Activated CD8-positive, alpha-beta memory T cell treated with anti-CD3 and anti-CD28 coated beads, Interleukin-2, amount 50 U/mL, for 4 hours (primary cell): ENCODE results near the gene SPX.

Source experiments
- DNase-seq: peaks from one replicate; pipeline ENCODE4 v3.0.0-alpha.2; 2020

SPX gene

GRCh38 chr12:21526053-21526452, at the start of gene SPX:
Gene SPX, plus strand, starts transcription at chr12:21526296. Its CDS starts 177 bp downstream, at chr12:21526473.
- DNase-seq: no peak

GRCh38 chr12:21476949-21477348, 49.1 kb upstream of the SPX start:
- no peak for DNase-seq

DNA sequence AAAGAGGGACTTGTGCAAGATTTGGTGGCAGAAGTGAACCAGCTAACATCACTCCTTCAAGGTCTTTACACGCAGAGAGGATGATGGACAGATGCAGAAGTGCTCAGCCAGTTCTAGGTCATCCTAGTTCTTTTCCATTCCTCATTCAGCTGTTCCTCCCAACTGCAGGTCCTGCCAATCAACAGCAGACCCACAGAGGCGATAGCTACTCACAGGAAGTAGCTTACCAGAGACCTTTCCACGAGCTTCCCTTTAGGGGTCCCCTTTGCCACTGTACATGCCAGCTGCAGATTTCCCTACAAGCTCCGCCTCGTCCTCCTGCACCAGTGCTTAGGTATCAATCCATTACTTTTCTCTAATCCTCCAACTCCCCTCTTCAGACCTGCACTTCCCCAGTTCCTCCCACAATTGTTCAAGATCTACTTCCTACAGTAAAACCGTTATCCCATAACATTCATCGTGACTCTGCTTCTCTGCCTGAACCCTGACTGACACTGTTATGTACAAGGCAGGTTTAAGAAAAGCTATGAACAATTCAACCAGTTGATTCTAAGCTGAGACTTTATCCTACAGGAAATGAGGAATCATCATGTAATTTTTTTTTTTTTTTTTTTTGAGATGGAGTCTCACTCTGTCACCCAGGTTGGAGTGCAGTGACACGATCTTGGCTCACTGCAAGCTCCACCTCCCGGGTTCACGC, 47.2 kb upstream of the SPX start:
- DNase-seq: no peak

- no peak for DNase-seq
These were observed 42.6 kb upstream of the SPX start for GRCh38 chr12:21483531-21483930.

- no peak for DNase-seq
These were observed 40.1 kb upstream of the SPX start for GRCh38 chr12:21485998-21486397.

GRCh38 chr12:21499765-21500164, 26.3 kb upstream of the SPX start:
- DNase-seq: no peak

DNA sequence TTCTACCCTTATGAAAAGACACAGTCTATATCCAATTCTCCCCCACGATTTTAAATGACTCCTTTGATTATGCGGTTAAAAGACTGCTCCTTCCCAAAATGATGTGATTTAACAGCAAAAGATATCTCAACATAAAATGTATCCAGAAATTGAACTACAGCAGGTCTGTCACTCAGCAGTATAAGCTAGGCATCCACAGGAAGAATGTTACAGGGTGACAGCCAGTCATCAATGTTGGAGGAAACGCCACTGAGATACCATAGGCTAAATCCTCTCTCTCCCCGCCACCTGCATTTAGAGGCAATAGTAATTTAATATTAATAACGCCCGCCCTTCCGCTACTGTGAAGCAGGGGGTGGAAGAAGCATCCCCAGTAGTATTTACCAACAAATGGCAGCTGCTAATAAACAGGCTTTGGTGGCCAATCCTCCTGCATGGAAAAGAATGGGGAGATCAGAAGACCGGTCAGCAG, 25.3 kb upstream of the SPX start:
- DNase-seq: no peak

GRCh38 chr12:21501258-21502163, 24.6 kb upstream of the SPX start, which contains the start of the genes GOLT1B and RECQL:
Gene GOLT1B, plus strand, starts transcription at chr12:21501789. Its CDS starts 135 bp downstream, at chr12:21501924.
Gene RECQL, minus strand, starts transcription at chr12:21501635. Its CDS starts 2,065 bp downstream, at chr12:21499570.
- peak; percentile 82 for DNase-seq

DNA sequence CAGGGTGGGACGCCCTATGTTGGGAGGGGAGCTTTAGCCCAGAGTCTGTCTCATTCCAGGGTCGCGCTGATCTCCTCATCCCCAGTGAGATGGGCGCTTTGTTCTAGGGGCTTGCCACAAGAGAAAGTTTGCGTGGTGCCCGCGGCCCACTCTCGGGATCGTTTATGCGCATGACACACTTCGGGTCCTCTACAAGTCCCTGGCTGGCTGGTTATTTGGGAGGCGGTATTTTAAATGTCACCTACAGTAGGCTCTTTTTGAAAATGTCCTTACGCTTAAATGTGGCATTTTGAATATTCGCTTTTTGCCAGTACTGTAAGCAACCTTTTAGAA, 24.0 kb upstream of the SPX start:
- DNase-seq: peak; percentile 41

DNA sequence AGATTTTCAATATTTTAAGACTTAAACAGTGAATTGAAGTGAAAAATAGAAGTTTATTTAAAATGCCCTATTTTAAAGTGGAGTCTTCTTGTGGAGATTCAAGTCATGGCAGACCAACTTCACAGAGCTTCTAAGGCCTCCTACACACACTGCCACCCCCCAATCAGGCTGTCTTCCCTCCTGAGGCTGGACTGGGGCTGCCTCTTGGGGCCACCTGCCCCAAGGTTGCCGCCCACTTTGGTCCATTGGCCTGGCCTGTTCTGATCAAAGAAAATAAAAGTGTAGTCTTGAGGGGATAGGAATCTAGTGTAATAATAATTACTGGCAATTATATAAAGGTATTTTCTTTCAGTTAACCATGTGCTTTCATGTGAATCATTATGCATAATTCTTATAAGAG, 23.2 kb upstream of the SPX start:
- no peak for DNase-seq

DNA sequence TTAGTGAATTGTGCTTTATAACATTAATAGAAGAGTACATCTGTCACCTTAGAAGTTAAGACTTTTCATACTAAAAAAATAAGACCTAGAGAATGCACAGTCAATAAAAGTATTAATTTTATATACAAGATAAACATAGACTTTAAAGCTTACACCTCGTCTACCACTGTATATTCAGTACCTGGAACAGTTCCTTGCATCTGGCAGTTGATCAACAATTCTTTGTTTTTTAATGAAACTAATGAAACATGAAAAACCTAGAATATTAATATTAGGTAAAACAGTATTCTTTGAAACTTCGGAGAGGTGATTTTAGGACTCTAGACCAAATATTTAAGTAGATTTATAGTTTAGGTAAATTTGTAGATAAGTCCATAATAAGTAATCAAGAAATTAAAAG, 20.2 kb upstream of the SPX start:
- DNase-seq: no peak

DNA sequence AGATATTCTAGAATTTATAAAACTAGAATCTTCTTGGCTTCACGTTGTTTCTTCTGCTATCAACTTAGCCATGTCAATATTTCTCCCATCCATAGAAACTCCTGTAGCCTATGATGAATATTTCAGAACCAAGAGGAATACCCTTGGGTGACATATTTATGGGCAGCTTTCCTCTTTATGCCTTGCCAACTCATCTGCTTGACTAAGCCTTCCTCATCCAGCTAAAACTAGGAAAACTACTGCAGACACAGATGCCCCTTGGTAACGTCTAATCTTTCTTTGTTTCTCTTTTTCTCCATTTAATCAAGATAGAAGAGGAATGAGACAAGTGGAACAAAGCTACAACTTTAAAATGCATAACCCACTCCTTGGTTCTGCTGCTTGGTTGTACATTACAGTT, 18.2 kb upstream of the SPX start:
- DNase-seq: no peak

- DNase-seq: no peak
These were observed 16.3 kb upstream of the SPX start for GRCh38 chr12:21509768-21510167.

- no peak for DNase-seq
These were observed 9.8 kb upstream of the SPX start for GRCh38 chr12:21516281-21516680.

DNA sequence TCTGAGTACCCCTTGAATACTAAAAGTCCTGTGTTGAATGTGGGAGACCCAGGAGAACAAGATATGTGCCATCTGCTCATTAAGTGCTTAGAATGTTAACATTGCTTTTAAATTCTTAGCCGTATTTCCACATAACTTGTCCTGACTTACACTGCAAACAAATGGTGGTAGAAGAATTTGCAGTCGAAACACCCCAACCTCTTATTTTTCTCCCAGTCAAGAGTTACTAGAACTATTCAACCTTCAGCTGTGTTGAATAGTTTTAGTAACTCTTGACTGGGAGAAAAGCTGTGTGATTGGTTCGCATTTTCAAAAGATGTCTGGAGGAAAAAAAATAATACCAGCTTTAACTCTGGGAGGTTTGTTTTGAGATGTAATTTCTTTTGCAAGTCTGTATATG, 7.6 kb upstream of the SPX start:
- DNase-seq: no peak

DNA sequence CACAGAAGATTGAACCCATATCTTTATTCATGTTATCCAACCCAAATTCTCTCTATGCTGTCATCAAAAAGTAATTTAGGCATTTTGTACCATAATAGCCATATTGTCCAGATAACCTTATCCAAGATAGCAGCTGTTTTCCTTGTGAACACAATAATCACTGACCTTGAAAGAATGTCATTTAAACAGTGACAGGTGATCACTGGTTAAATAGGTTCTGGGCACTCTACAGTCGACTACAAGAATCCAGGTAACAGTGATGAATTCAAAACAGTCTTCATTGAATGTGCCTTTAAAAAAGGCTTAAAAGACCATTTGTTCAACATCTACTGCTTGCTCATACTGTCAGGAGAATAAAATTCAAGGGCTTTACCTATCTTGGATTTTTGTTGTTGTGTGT, 4.6 kb upstream of the SPX start:
- no peak for DNase-seq

- DNase-seq: no peak
These were observed 2.9 kb upstream of the SPX start for GRCh38 chr12:21523148-21523547.

GRCh38 chr12:21526721-21527345, 737 bp downstream of the SPX start:
- no peak for DNase-seq

- peak; percentile 52 for DNase-seq
These were observed 1.5 kb downstream of the SPX start for GRCh38 chr12:21527451-21528180.

DNA sequence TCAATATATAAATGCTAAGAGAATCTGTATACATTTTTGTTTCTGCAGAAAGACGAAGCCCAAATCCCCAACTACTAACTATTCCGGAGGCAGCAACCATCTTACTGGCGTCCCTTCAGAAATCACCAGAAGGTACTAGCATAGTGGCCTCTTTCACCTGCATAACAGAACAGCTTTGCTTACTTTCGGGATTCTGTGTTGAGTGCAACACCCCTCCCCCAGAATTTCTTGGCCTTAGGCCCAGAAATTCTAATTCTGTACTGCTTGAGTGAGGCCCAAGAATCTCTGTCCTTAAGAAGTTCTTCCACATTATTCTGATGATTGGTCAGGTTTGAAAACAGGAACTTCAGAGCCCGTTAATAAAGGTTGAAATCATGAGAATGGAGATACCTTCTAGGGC, 2.9 kb downstream of the SPX start:
- DNase-seq: no peak

DNA sequence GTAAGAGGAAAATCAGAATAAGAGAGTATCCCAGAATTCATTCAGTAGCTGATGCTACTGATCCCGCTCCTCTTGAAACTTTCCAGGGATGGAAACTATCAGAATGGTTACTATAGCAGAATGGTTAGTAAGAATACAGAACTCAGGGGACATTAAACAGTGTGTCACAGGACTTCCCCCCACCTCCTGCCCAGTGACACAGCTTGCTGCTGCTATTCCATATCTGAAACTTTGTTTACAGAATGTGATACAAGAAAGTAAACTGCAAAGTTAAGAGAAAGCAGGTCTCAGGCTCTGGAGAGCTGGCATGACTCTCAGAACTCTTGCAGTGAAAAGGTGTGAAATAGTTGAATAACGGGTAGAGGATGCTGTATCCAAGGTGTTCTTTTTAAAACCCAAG, 3.4 kb downstream of the SPX start:
- DNase-seq: no peak

GRCh38 chr12:21538061-21538653, 12.1 kb downstream of the SPX start:
- DNase-seq: no peak

GRCh38 chr12:21539797-21540196, 13.7 kb downstream of the SPX start:
- DNase-seq: no peak
